IPS DF 6.9 (cell line): ENCODE results near the gene DIS3L2.
"Not testable (repeated sequence)": the region's sequence is repeated elsewhere in the genome, so short reads cannot be mapped to it uniquely, and the experiment has no call there.

Experiments
- DNase-seq: peaks from one replicate; pipeline ENCODE4 v3.0.0-alpha.2; 2013; ENCODE audit warnings: low read depth, low spot score
- H3K27ac ChIP-seq: one replicate; pipeline ENCODE4 v1.5.1; 2013; ENCODE audit warnings: low read length, control low read depth
- H3K27me3 ChIP-seq: 2 replicates; pipeline ENCODE4 v1.6.1; 2013; ENCODE audit warnings: mild to moderate bottlenecking, low read length; ENCODE audit not compliant: control insufficient read depth, insufficient read depth
- H3K36me3 ChIP-seq: 2 replicates; pipeline ENCODE4 v1.6.1; 2013; ENCODE audit warnings: low read length; ENCODE audit not compliant: control insufficient read depth, insufficient read depth
- H3K4me1 ChIP-seq: 2 replicates; pipeline ENCODE4 v1.6.1; 2013; ENCODE audit warnings: low read length; ENCODE audit not compliant: control insufficient read depth, insufficient read depth
- H3K4me3 ChIP-seq: 2 replicates; pipeline ENCODE4 v1.5.1; 2013; ENCODE audit warnings: mild to moderate bottlenecking, low read length
- H3K9me3 ChIP-seq: 2 replicates; pipeline ENCODE4 v1.6.1; 2013; ENCODE audit warnings: low read length, inconsistent platforms; ENCODE audit not compliant: control insufficient read depth, insufficient read depth
- WGBS: extraction: QIAGEN DNeasy Blood & Tissue Kit; methylation state at CpG from one replicate; pipeline ENCODE4 v1.1.7; 2013; ENCODE audit warnings: mixed read lengths, missing lambda C conversion rate; ENCODE audit not compliant: insufficient read length, insufficient coverage; 5-methylcytosine and 5-hydroxymethylcytosine counted together

Gene DIS3L2

DNA sequence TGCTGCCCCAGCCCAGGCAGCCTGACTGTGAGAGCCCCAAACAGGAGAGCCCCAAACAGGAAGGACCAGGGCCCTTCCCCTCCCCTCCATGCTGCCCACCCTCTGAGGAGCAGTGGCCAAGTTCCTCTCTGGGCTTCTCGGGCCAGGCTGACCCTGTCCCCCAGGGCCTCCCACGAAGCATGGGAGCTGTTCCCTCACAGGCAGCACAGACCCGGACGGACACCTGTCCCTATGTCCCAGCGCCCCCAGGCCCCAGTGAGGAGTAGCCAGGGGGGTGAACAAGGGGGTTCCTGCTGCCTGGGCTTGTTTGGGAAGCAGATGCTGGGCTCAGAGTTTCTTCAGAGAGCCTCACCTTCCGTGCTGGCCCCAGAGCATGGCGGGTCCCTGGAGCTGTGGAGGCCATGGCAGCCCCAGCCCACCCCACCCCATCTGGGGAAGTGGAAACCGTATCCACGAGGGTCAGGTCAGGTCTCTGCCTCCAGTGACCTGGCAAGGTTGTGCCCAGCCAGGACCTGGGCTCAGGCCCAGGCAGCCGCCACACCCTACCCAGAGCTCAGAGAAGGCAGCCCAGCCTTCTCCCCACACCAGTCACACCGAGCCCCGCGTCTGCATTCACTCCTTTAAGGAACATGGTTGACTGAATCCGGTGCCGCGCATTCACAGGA is 376.7 kb downstream of the DIS3L2 start:
- H3K36me3 ChIP-seq, H3K27me3 ChIP-seq, H3K4me3 ChIP-seq, H3K27ac ChIP-seq, DNase-seq, H3K9me3 ChIP-seq, H3K4me1 ChIP-seq: not testable (repeated sequence)
- WGBS = no CpG with 5 or more reads among the region's 16 CpGs

DNA sequence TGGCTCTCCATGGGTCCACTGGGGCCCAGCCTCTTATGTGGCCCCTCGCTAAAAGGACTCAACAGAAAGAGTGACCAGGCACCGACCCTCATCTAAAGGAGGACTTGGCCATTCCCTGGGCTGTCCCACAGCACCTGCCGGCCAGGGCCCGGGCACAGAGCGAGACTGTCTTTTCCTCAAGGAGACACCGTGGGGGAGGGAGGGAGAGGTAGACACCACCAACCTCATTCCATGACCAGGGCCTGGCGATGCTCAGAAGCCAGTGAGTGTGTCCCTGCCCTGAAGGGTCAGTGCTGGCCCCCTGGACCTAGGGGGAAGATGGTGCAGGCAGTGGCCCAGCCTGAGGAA is 377.2 kb downstream of the DIS3L2 start:
- no CpG with 5 or more reads among the region's 7 CpGs for WGBS
- DNase-seq = no peak
- Histone ChIP-seq H3K9me3 (no peaks in the 10 kb centered on the region), H3K27me3 (no peaks in the 10 kb centered on the region), H3K4me1 (no peaks in the 10 kb centered on the region), H3K4me3 (no peak overlapping the region), H3K27ac (no peak overlapping the region), H3K36me3 (no peaks in the 10 kb centered on the region)

DNA sequence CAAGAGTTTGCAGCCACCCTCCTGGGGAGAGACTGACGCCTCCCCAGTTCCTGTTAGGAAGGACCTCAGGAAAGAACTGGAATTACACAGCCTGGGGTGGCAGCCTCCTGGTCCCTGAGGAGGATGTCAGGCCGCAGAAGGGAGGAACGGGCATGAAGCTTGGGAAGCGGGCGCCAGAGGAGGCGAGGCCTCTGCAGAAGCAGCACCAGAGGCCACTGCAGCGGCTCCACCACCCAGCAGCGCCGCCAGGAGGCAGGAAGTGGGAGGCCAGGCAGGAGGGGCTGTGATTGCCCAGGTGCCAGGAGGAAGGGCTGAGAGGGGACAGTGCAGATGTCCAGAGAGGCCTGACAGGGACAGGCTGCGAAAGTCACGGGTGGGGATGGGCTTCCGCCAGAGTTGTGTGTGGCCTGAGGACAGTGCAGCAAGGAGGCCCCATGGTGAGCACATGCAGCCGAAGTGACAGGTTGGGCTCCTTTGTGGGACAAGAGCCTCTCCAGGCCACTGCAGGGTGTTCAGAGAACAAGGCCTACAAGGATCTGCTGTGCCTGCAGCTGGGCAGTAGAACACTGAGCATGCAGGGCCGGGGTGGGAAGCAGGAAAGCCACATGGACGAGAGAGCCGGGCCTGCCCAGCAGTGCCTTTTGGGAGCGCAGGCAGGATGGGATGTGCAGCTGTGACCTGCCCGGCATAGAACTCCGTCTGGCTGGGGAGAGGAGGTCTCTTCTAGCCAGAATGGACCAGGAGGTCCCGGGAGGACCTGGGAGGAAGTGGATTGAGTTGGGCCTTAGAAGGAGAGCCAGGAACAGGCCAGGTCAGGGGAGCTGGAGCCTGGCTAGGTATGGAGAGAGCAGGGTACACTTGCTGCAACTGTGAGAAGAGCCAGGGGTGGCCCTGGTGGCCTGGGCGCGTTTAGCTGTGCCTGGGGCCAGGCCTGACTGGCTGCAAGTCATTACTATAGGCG is 377.9 kb downstream of the DIS3L2 start:
- Histone ChIP-seq H3K27me3 (no peaks in the 10 kb centered on the region), H3K36me3 (no peaks in the 10 kb centered on the region), H3K4me1 (no peaks in the 10 kb centered on the region), H3K4me3 (no peak overlapping the region), H3K9me3 (no peaks in the 10 kb centered on the region), H3K27ac (no peak overlapping the region)
- no peak for DNase-seq
- WGBS = no CpG with 5 or more reads among the region's 23 CpGs

DNA sequence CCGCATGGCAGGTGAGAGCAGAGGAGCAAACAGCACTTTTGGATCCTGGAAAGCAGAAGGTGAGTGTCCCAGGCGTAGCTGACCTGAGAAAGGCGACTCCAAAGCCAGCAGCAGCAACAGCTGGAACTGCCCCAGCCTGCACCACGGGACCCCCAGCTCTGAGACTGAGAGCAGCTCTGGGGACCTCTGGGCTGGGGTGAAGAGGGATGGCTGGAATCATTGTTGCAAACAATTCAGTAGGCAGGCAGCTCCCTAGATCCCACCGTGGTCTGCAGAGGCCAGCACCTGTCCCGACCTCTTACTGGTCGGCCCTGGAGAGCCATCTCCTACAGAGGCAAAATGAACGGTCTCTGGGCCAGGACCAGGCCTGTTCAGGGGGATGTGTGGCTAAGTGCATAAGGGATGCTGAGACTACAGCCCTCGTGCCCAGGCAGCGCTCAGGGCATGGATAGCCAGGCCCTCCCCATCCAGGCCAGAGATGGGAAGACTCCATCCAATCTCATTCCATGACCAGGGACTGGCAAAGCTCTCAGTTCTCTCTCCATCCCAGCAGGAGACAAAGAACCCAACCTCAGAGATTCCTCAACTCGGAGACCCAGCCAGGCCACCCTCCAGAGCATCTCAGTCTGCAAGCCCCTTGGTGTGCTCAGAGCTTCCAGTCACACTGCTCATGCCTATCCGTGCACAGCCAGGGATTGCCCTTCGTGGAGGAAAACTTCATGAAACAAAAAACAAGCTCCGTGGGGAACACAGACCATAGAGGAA is 378.8 kb downstream of the DIS3L2 start:
- H3K27ac ChIP-seq = no peak overlapping the region
- no peaks in the 10 kb centered on the region for H3K4me1 ChIP-seq
- H3K4me3 ChIP-seq = no peak overlapping the region
- H3K9me3 ChIP-seq = no peaks in the 10 kb centered on the region
- H3K36me3 ChIP-seq = no peaks in the 10 kb centered on the region
- no CpG with 5 or more reads among the region's 14 CpGs for whole genome bisulfite sequencing
- no peaks in the 10 kb centered on the region for H3K27me3 ChIP-seq
- DNase-seq = no peak

DNA sequence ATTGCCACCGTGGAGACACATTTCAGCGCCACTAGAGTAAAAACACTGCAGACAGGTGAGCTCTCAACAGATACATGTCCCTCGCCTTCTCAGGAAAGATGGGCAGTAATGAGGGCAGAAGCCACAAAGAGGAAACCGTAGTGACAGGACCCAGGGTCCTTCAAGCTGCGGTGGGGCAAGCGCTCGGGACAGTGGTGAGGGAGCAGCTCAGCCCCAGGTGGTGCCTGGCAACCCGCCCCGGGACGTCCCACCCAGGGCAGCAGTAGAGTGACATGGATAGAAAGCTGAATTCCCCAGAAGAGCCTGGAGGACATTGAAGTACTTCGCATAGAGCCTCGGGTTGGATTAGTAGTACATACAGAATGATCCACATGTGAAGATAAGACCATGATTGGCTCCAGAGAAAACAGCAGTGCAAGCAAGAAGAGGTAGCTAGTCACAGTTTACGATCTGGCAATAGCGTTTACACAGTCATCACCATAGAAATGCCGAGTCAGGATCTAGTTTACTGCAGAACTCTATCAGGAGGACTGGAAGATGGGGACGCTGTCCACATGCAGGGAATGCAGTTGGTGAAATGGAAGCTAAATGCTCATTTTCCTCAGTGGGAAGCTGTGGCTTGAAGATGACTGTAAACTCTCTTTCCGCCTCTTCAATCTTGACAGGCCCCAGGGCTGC is 379.7 kb downstream of the DIS3L2 start:
- Histone ChIP-seq H3K4me1 (no peaks in the 10 kb centered on the region), H3K4me3 (no peak overlapping the region), H3K9me3 (no peaks in the 10 kb centered on the region), H3K36me3 (no peaks in the 10 kb centered on the region), H3K27me3 (no peaks in the 10 kb centered on the region), H3K27ac (no peak overlapping the region)
- whole genome bisulfite sequencing = no CpG with 5 or more reads among the region's 17 CpGs
- no peak for DNase-seq

DNA sequence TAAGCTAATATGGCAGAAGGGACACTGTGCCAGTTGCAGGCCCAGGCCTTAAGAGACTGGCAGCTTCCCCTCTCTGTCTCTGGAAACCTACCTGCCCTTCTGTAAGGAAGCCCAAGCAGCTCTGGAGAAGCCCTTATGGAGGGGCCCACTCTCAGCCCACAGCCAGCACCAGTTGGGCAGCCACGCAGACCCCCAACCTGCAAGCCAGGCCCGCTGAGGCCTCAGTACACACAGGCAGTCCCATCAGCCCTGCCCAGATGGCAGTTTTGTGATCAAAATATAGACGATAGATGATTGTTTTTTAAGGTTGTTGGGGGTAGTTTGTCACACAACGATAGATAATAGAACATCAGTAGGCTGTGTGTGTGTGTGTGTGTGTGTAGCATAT is 380.2 kb downstream of the DIS3L2 start:
- DNase-seq = no peak
- Histone ChIP-seq H3K9me3 (no peaks in the 10 kb centered on the region), H3K27me3 (no peaks in the 10 kb centered on the region), H3K4me3 (no peak overlapping the region), H3K4me1 (no peaks in the 10 kb centered on the region), H3K27ac (no peak overlapping the region), H3K36me3 (no peaks in the 10 kb centered on the region)
- 100% methylated on average over 1 of the region's 4 CpGs for WGBS

DNA sequence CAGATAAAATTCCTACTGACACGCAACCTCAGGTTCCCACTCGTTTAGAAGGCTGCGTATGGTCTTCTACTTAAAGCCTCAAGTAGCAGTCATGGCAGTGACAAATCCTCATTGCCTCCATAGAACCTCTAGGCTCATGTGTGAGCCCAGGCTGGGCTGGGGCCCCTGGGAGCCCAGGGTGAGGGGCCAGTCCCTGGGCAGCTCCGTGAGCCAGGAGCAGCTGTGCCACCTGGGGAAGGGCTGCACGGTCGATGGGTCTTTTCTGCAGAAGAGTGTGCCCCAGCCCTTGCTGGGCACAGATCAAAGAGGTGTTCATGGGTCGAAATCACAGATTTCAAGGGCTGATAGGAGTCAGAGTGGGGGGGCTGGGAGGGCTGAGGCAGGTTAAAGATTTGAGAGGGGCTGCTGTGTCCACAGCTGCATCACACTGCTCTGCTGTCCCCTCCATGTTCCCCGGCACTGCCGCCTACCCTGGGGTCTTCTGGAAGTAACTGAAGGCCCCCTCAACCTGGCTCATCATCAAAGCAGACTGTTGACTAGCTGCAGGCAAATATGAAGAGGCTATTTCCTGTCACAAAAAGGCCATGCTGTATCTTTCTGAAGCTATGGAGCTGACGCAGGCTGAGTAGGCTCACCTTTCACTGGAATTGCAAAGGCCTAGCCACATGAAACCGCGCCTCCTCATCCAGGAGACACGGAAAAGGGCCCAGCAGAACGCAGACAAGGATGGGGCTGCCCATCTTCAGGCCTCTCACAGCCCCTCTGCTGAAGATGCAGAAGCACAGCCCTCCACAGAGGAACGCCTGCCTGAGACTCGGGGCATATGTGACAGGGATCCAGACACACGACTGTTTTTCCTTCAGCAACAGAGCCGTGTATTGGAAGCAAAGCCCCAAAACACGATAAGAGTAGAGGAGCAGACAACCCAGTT is 381.4 kb downstream of the DIS3L2 start:
- Histone ChIP-seq H3K9me3 (no peaks in the 10 kb centered on the region), H3K4me1 (no peaks in the 10 kb centered on the region), H3K27me3 (no peaks in the 10 kb centered on the region), H3K36me3 (no peaks in the 10 kb centered on the region), H3K4me3 (no peak overlapping the region), H3K27ac (no peak overlapping the region)
- WGBS = no CpG with 5 or more reads among the region's 19 CpGs
- no peak for DNase-seq

DNA sequence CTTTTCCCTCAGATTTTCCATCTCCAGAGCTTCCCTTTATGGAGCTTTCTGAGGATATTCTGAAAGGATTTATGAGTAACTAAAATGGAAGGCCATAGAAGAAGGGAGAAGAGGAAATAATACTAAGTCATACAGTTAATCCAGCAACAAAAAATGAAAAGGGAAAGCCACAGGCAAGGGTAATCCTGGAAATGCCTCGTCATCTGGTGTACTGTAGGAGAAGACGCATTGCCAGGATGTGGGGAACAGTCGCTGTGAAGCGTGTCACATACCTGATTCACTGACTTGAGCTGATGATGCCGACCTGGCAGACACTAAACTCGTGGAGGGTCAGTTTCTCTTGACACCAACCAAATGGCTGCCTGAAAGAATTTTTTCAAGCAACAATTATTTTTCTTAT is 382.3 kb downstream of the DIS3L2 start:
- no peaks in the 10 kb centered on the region for H3K36me3 ChIP-seq
- no peak for DNase-seq
- no peaks in the 10 kb centered on the region for H3K9me3 ChIP-seq
- no peak overlapping the region for H3K27ac ChIP-seq
- WGBS = no CpG with 5 or more reads among the region's 6 CpGs
- no peaks in the 10 kb centered on the region for H3K4me1 ChIP-seq
- no peak overlapping the region for H3K4me3 ChIP-seq
- H3K27me3 ChIP-seq = no peaks in the 10 kb centered on the region

DNA sequence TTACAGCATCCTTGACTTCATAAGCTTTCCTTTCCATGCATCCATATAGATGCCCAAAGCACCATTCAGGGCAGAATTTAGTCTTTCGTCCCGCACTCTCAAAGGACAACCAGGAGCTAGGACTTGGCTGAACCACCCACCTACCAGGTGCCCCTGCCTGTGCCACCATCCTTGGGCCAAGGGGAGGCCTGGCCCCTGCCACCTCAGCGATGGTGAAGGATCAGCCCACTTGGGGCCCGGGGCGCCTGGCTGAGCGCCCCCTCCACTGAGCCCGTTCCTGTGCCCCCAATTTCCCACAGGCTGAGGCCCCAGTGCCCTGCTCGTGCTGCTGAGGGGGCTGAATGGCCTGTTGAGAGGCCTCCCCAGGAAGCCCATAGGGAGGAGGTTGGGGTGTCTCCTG is 383.7 kb downstream of the DIS3L2 start:
- H3K27ac ChIP-seq = no peak overlapping the region
- DNase-seq = no peak
- no peaks in the 10 kb centered on the region for H3K4me1 ChIP-seq
- H3K4me3 ChIP-seq = no peak overlapping the region
- H3K36me3 ChIP-seq = no peaks in the 10 kb centered on the region
- H3K9me3 ChIP-seq = no peaks in the 10 kb centered on the region
- H3K27me3 ChIP-seq = peaks cover 9% of the 10 kb centered on the region
- no CpG with 5 or more reads among the region's 8 CpGs for WGBS
